WTC11 (cell line): ENCODE data around the gene SELENBP1. TPM values are rescaled to one million over a fixed set of nuclear protein-coding genes. Genes with fewer than 3 reads are reported as not detected.

Experiments
- ATAC-seq: fragments of 200-7000 bp; cut with Tn5 transposase; 2 replicates; pipeline ENCODE4 v1.10.0; 2021; ENCODE audit warnings: mild to moderate bottlenecking, moderate library complexity
- CTCF ChIA-PET: fragments of 300-600 bp; sonication (Branson Sonifier 250); formaldehyde crosslinking; loops from one replicate; lab custom pipeline; 2021; ENCODE audit warnings: antibody characterized with exemption; lab: Charles Lee
- POLR2A ChIA-PET: fragments of 350-600 bp; sonication (Branson Sonifier 250); formaldehyde crosslinking; loops from one replicate; lab custom pipeline; 2021; ENCODE audit warnings: antibody characterized with exemption; lab: Charles Lee
- DNase-seq: peaks from one replicate; pipeline ENCODE4 v3.0.0; 2021; ENCODE audit warnings: low spot score
- H3K27ac Mint-ChIP-seq: 2 replicates; pipeline ENCODE4 v1.8.0; 2021; ENCODE audit warnings: mixed read lengths
- H3K27me3 Mint-ChIP-seq: 2 replicates; pipeline ENCODE4 v1.8.0; 2021; ENCODE audit warnings: low read depth, mild to moderate bottlenecking, moderate library complexity, mixed read lengths
- H3K36me3 Mint-ChIP-seq: 2 replicates; pipeline ENCODE4 v1.8.0; 2021; ENCODE audit warnings: mixed read lengths
- H3K4me1 Mint-ChIP-seq: 2 replicates; pipeline ENCODE4 v1.8.0; 2022; ENCODE audit warnings: mixed read lengths
- H3K4me3 Mint-ChIP-seq: 2 replicates; pipeline ENCODE4 v1.8.0; 2021; ENCODE audit warnings: mild to moderate bottlenecking, moderate library complexity, mixed read lengths
- H3K9me3 Mint-ChIP-seq: 2 replicates; pipeline ENCODE4 v1.8.0; 2021; ENCODE audit warnings: mixed read lengths
- CDX4 ChIP-seq: fragments of 250-450 bp; sonication (Bioruptor Pico); IDR thresholded peaks from 2 replicates; pipeline ENCODE4 v1.9.0; 2021; ENCODE audit warnings: moderate library complexity, mild to moderate bottlenecking, inconsistent platforms, borderline replicate concordance
- CREB1 ChIP-seq: sonication (generic); formaldehyde crosslinking; IDR thresholded peaks from 2 replicates; pipeline ENCODE4 v1.8.0; 2023; ENCODE audit warnings: mild to moderate bottlenecking, missing genetic modification reagents
- CTCF ChIP-seq: fragments of 200-600 bp; IDR thresholded peaks from 2 replicates; pipeline ENCODE4 v1.8.0; 2022; ENCODE audit warnings: antibody characterized with exemption
- FOXP1 ChIP-seq: sonication (generic); formaldehyde crosslinking; IDR thresholded peaks from 2 replicates; pipeline ENCODE4 v1.8.0; 2022; ENCODE audit warnings: missing genetic modification reagents, mild to moderate bottlenecking, moderate library complexity, borderline replicate concordance
- KAT7 ChIP-seq: sonication (generic); formaldehyde crosslinking; IDR thresholded peaks from 2 replicates; pipeline ENCODE4 v1.8.1; 2023; ENCODE audit warnings: missing genetic modification reagents, mild to moderate bottlenecking, borderline replicate concordance
- NFATC4 ChIP-seq: fragments of 250-450 bp; sonication (Bioruptor Pico); IDR thresholded peaks from 2 replicates; pipeline ENCODE4 v1.9.0; 2021; ENCODE audit warnings: mild to moderate bottlenecking
- NR2C2 ChIP-seq: sonication (generic); formaldehyde crosslinking; IDR thresholded peaks from 2 replicates; pipeline ENCODE4 v1.8.0; 2022; ENCODE audit warnings: mild to moderate bottlenecking, missing genetic modification reagents
- ZNF671 ChIP-seq: fragments of 250-450 bp; sonication (Bioruptor Pico); IDR thresholded peaks from 2 replicates; pipeline ENCODE4 v1.8.0; 2021; ENCODE audit warnings: mild to moderate bottlenecking
- total RNA-seq: library from RNA; stranded (reverse); gene quantifications from 3 replicates; pipeline ENCODE4 v1.2.3, GENCODE V29; 2021
- TF ChIP-seq, protein P1 (sequence below): sonication (generic); formaldehyde crosslinking; IDR thresholded peaks from 2 replicates; pipeline ENCODE4 v1.8.1; 2023; ENCODE audit warnings: mild to moderate bottlenecking, missing genetic modification reagents, moderate library complexity
- TF ChIP-seq, protein P2 (sequence below): sonication (generic); formaldehyde crosslinking; IDR thresholded peaks from 2 replicates; pipeline ENCODE4 v1.8.0; 2023; ENCODE audit warnings: missing genetic modification reagents, mild to moderate bottlenecking, borderline replicate concordance
- TF ChIP-seq, protein P3 (sequence below): sonication (generic); formaldehyde crosslinking; IDR thresholded peaks from 2 replicates; pipeline ENCODE4 v1.8.0; 2022; ENCODE audit warnings: missing genetic modification reagents

SELENBP1 gene
- total RNA-seq, 1 experiment from 2014 or later, result 17.9 TPM

- Mint-ChIP-seq H3K36me3 (peaks cover 33% of the 10 kb centered on the region), H3K4me3 (no peak overlapping the region), H3K9me3 (no peaks in the 10 kb centered on the region), H3K4me1 (peaks cover 13% of the 10 kb centered on the region), H3K27ac (peak overlapping the region; percentile 63; the same call in 1 of the 2 replicates), H3K27me3 (no peaks in the 10 kb centered on the region)
- DNase-seq, result no peak
- ATAC-seq, result no peak
- CTCF ChIA-PET, result interaction anchor here (1.5 kb wide), 1 partner anchor 42 kb away, joined by 6 read pairs; no protein-coding TSS in a partner anchor
- no peak for TF ChIP-seq CDX4 (CRISPR knock-in tag)
- TF ChIP-seq, protein P1, sequence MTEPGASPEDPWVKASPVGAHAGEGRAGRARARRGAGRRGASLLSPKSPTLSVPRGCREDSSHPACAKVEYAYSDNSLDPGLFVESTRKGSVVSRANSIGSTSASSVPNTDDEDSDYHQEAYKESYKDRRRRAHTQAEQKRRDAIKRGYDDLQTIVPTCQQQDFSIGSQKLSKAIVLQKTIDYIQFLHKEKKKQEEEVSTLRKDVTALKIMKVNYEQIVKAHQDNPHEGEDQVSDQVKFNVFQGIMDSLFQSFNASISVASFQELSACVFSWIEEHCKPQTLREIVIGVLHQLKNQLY, result no peak
- TF ChIP-seq CREB1 (CRISPR knock-in tag), result no peak
- TF ChIP-seq, protein P2, sequence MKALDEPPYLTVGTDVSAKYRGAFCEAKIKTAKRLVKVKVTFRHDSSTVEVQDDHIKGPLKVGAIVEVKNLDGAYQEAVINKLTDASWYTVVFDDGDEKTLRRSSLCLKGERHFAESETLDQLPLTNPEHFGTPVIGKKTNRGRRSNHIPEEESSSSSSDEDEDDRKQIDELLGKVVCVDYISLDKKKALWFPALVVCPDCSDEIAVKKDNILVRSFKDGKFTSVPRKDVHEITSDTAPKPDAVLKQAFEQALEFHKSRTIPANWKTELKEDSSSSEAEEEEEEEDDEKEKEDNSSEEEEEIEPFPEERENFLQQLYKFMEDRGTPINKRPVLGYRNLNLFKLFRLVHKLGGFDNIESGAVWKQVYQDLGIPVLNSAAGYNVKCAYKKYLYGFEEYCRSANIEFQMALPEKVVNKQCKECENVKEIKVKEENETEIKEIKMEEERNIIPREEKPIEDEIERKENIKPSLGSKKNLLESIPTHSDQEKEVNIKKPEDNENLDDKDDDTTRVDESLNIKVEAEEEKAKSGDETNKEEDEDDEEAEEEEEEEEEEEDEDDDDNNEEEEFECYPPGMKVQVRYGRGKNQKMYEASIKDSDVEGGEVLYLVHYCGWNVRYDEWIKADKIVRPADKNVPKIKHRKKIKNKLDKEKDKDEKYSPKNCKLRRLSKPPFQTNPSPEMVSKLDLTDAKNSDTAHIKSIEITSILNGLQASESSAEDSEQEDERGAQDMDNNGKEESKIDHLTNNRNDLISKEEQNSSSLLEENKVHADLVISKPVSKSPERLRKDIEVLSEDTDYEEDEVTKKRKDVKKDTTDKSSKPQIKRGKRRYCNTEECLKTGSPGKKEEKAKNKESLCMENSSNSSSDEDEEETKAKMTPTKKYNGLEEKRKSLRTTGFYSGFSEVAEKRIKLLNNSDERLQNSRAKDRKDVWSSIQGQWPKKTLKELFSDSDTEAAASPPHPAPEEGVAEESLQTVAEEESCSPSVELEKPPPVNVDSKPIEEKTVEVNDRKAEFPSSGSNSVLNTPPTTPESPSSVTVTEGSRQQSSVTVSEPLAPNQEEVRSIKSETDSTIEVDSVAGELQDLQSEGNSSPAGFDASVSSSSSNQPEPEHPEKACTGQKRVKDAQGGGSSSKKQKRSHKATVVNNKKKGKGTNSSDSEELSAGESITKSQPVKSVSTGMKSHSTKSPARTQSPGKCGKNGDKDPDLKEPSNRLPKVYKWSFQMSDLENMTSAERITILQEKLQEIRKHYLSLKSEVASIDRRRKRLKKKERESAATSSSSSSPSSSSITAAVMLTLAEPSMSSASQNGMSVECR, result no peak
- POLR2A ChIA-PET, result interaction anchor here (0.6 kb wide), 1 partner anchor 62 kb away, joined by 3 read pairs; no protein-coding TSS in a partner anchor
These were observed 29.9 kb downstream of the SELENBP1 start for GRCh38 chr1:151342569-151342968.

DNA sequence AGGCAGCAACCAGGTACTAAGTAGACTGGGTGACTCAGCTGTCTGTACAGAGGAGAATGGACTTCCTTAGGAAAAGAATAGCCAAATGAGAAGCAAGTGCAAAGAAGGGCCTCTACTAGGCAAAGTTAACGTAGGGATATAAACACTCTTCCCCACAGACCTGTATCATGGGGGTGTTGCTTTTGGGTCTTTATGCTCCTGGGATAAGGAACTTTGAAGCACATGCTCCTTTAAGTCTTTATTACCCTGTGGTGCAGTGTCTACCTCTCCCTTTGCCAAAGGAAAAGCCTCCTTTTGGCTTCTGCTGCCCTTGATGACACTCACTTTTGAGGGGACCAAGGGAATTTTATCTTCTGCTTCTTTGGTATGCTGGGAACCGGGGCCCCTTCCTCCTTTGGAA lies 30.5 kb downstream of the SELENBP1 start:
- no peak for DNase-seq
- CTCF ChIA-PET, result interaction anchor here (1.5 to 2.9 kb wide), 2 partner anchors 32 to 41 kb away, joined by 6 to 42 read pairs; no protein-coding TSS in a partner anchor

More for the DNA sequence above, 30.5 kb downstream of the SELENBP1 start:
- Mint-ChIP-seq H3K27ac (peak overlapping the region; percentile 42; the same call in 1 of the 2 replicates), H3K4me3 (no peak overlapping the region), H3K4me1 (peaks cover 10% of the 10 kb centered on the region), H3K9me3 (no peaks in the 10 kb centered on the region), H3K36me3 (peaks cover 33% of the 10 kb centered on the region), H3K27me3 (no peaks in the 10 kb centered on the region)
- POLR2A ChIA-PET, result no interaction called here
- no peak for ATAC-seq
- TF ChIP-seq NFATC4 (CRISPR knock-in tag), result no peak
- TF ChIP-seq FOXP1, result no peak
- TF ChIP-seq ZNF671 (CRISPR knock-in tag), result no peak
- no peak for TF ChIP-seq KAT7
- TF ChIP-seq, protein P3, sequence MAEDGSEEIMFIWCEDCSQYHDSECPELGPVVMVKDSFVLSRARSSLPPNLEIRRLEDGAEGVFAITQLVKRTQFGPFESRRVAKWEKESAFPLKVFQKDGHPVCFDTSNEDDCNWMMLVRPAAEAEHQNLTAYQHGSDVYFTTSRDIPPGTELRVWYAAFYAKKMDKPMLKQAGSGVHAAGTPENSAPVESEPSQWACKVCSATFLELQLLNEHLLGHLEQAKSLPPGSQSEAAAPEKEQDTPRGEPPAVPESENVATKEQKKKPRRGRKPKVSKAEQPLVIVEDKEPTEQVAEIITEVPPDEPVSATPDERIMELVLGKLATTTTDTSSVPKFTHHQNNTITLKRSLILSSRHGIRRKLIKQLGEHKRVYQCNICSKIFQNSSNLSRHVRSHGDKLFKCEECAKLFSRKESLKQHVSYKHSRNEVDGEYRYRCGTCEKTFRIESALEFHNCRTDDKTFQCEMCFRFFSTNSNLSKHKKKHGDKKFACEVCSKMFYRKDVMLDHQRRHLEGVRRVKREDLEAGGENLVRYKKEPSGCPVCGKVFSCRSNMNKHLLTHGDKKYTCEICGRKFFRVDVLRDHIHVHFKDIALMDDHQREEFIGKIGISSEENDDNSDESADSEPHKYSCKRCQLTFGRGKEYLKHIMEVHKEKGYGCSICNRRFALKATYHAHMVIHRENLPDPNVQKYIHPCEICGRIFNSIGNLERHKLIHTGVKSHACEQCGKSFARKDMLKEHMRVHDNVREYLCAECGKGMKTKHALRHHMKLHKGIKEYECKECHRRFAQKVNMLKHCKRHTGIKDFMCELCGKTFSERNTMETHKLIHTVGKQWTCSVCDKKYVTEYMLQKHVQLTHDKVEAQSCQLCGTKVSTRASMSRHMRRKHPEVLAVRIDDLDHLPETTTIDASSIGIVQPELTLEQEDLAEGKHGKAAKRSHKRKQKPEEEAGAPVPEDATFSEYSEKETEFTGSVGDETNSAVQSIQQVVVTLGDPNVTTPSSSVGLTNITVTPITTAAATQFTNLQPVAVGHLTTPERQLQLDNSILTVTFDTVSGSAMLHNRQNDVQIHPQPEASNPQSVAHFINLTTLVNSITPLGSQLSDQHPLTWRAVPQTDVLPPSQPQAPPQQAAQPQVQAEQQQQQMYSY (CRISPR knock-in tag), result no peak
- no peak for TF ChIP-seq NR2C2
- no peak for TF ChIP-seq CTCF
